ENCODE data around the gene RARS2.

The RARS2 gene

GRCh38 chr6:87633851-87634250 lies 44.1 kb upstream of the RARS2 start:
- H3K36me3 ChIP-seq (ENCODE audit: control insufficient read depth, insufficient read depth, low read length): no peaks in the 10 kb centered on the region
- H3K27me3 ChIP-seq (ENCODE audit: control insufficient read depth, insufficient read depth, low read length): no peaks in the 10 kb centered on the region
- H3K27ac ChIP-seq: no peak overlapping the region
- H3K9ac ChIP-seq: no peak overlapping the region
- H3K4me2 ChIP-seq (ENCODE audit: low read length): no peak overlapping the region
- no peaks in the 10 kb centered on the region for H3K79me2 ChIP-seq
- no peak for TF ChIP-seq CTCF (IDR thresholded peaks at IDR 0.05)
- no peaks in the 10 kb centered on the region for H3K4me1 ChIP-seq
- no peak overlapping the region for H3K4me3 ChIP-seq (ENCODE audit: low read depth, low read length)
- H2AFZ ChIP-seq: no peak overlapping the region
- no peaks in the 10 kb centered on the region for H3K9me3 ChIP-seq (ENCODE audit: control insufficient read depth, low read length)

GRCh38 chr6:87630746-87631145 lies 41.0 kb upstream of the RARS2 start:
- no peaks in the 10 kb centered on the region for H3K9me3 ChIP-seq (ENCODE audit: control insufficient read depth, low read length)
- no peak for TF ChIP-seq CTCF (IDR thresholded peaks at IDR 0.05)
- H3K36me3 ChIP-seq (ENCODE audit: control insufficient read depth, insufficient read depth, low read length): no peaks in the 10 kb centered on the region
- no peak overlapping the region for H3K4me3 ChIP-seq (ENCODE audit: low read depth, low read length)
- H3K27me3 ChIP-seq (ENCODE audit: control insufficient read depth, insufficient read depth, low read length): no peaks in the 10 kb centered on the region
- H3K27ac ChIP-seq: no peak overlapping the region
- H3K9ac ChIP-seq: no peak overlapping the region
- no peaks in the 10 kb centered on the region for H3K4me1 ChIP-seq
- H2AFZ ChIP-seq: no peak overlapping the region
- H3K4me2 ChIP-seq (ENCODE audit: low read length): no peak overlapping the region
- no peaks in the 10 kb centered on the region for H3K79me2 ChIP-seq

GRCh38 chr6:87628881-87629280 lies 39.1 kb upstream of the RARS2 start:
- no peak overlapping the region for H2AFZ ChIP-seq
- TF ChIP-seq CTCF (IDR thresholded peaks at IDR 0.05): no peak

GRCh38 chr6:87628424-87628823 lies 38.6 kb upstream of the RARS2 start:
- Histone ChIP-seq H3K9ac (no peak overlapping the region), H3K36me3 (ENCODE audit: control insufficient read depth, insufficient read depth, low read length) (no peaks in the 10 kb centered on the region), H3K4me3 (ENCODE audit: low read depth, low read length) (no peak overlapping the region), H3K4me2 (ENCODE audit: low read length) (no peak overlapping the region), H2AFZ (no peak overlapping the region), H3K79me2 (no peaks in the 10 kb centered on the region), H3K27me3 (ENCODE audit: control insufficient read depth, insufficient read depth, low read length) (no peaks in the 10 kb centered on the region), H3K4me1 (peaks cover 6% of the 10 kb centered on the region), H3K27ac (no peak overlapping the region), H3K9me3 (ENCODE audit: control insufficient read depth, low read length) (no peaks in the 10 kb centered on the region)
- no peak for TF ChIP-seq CTCF (IDR thresholded peaks at IDR 0.05)

More at GRCh38 chr6:87628881-87629280, 39.1 kb upstream of the RARS2 start:
- no peak overlapping the region for H3K4me3 ChIP-seq (ENCODE audit: low read depth, low read length)
- no peaks in the 10 kb centered on the region for H3K27me3 ChIP-seq (ENCODE audit: control insufficient read depth, insufficient read depth, low read length)
- H3K36me3 ChIP-seq (ENCODE audit: control insufficient read depth, insufficient read depth, low read length): no peaks in the 10 kb centered on the region
- H3K9me3 ChIP-seq (ENCODE audit: control insufficient read depth, low read length): no peaks in the 10 kb centered on the region
- no peak overlapping the region for H3K4me2 ChIP-seq (ENCODE audit: low read length)
- no peaks in the 10 kb centered on the region for H3K79me2 ChIP-seq
- H3K27ac ChIP-seq: no peak overlapping the region
- H3K4me1 ChIP-seq: peaks cover 1% of the 10 kb centered on the region
- no peak overlapping the region for H3K9ac ChIP-seq

- peak overlapping the region; percentile 60 for H3K27ac ChIP-seq
- peak overlapping the region; percentile 28 for H2AFZ ChIP-seq
- H3K36me3 ChIP-seq (ENCODE audit: control insufficient read depth, insufficient read depth, low read length): no peaks in the 10 kb centered on the region
- TF ChIP-seq CTCF (IDR thresholded peaks at IDR 0.05): no peak
- H3K27me3 ChIP-seq (ENCODE audit: control insufficient read depth, insufficient read depth, low read length): no peaks in the 10 kb centered on the region
- H3K9me3 ChIP-seq (ENCODE audit: control insufficient read depth, low read length): no peaks in the 10 kb centered on the region
- peaks cover 7% of the 10 kb centered on the region for H3K4me1 ChIP-seq
- no peaks in the 10 kb centered on the region for H3K79me2 ChIP-seq
- H3K4me2 ChIP-seq (ENCODE audit: low read length): peak overlapping the region; percentile 47
- peak overlapping the region; percentile 29 for H3K4me3 ChIP-seq (ENCODE audit: low read depth, low read length)
- no peak overlapping the region for H3K9ac ChIP-seq
Measured at GRCh38 chr6:87623248-87623647, 33.5 kb upstream of the RARS2 start.

Measured in parathyroid adenoma (tissue), 2 donors.